Omental fat pad (tissue), 4 donors: ENCODE measurements around the gene ATXN10. TPM values are rescaled to one million over a fixed set of nuclear protein-coding genes. Genes with fewer than 3 reads are reported as not detected.
A peak's percentile ranks its signal among the peaks of the same experiment; 100 is the strongest.

Experiments
- ATAC-seq: fragments of 150-250 bp; one replicate; pipeline ENCODE4 v1.9.1; 2016; ENCODE audit warnings: mild to moderate bottlenecking, moderate library complexity; ENCODE audit not compliant: low FRiP score
- DNase-seq: peaks from one replicate; pipeline ENCODE4 v3.0.0-alpha.2; 2019; ENCODE audit warnings: low spot score
- CTCF ChIP-seq, 3 donors: fragments of 450-650 bp; IDR thresholded peaks; one replicate each; pipeline ENCODE4 v1.5.1; 2016 to 2017; ENCODE audit warnings: antibody characterized with exemption in 3 of 3, mild to moderate bottlenecking in 3 of 3, moderate library complexity in 2 of 3
- total RNA-seq, 4 donors: library from RNA; depleted of rRNA; stranded (reverse); fragments of >200 nt; gene quantifications; one replicate each; pipeline ENCODE4 v1.1.0, GENCODE V29; 2016

The ATXN10 gene
- total RNA-seq, 4 donors from 2014 or later, result 80.9 to 127 (median 103) TPM

DNA sequence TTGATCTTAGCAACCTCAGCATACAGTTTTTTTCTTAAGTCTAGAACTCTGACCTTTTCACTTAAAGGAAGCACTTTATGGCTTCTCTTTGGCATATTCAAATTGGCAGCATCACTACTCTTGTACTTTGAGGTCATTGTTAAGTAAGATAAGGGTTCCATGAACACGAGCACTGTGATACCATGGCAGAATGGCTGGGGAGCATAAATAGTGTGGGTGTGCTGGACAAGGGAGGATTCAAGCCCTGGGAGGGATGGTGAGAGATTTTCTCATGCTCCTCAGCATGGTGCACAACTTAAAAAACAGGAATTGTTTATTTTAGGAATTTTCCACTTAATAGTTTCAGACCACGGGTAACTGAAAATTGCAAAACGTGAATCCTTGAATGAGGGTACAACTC, 111.4 kb downstream of the ATXN10 start:
- no peak for ATAC-seq
- DNase-seq, result no peak
- TF ChIP-seq CTCF (IDR thresholded peaks at IDR 0.05), result no peak

GRCh38 chr22:45783690-45784089, 112.1 kb downstream of the ATXN10 start:
- no peak for TF ChIP-seq CTCF (IDR thresholded peaks at IDR 0.05)
- DNase-seq (no peak), ATAC-seq (no peak)

GRCh38 chr22:45784357-45785277, 113.0 kb downstream of the ATXN10 start:
- no peak for ATAC-seq

GRCh38 chr22:45785458-45785857, 113.8 kb downstream of the ATXN10 start:
- no peak for DNase-seq
- TF ChIP-seq CTCF (IDR thresholded peaks at IDR 0.05), result no peak
- peak; percentile 82 for ATAC-seq

More at GRCh38 chr22:45784357-45785277, 113.0 kb downstream of the ATXN10 start:
- no peak for DNase-seq
- no peak for TF ChIP-seq CTCF (IDR thresholded peaks at IDR 0.05)

GRCh38 chr22:45786726-45787125, 115.1 kb downstream of the ATXN10 start:
- ATAC-seq (no peak), DNase-seq (no peak)
- TF ChIP-seq CTCF (IDR thresholded peaks at IDR 0.05), result no peak

DNA sequence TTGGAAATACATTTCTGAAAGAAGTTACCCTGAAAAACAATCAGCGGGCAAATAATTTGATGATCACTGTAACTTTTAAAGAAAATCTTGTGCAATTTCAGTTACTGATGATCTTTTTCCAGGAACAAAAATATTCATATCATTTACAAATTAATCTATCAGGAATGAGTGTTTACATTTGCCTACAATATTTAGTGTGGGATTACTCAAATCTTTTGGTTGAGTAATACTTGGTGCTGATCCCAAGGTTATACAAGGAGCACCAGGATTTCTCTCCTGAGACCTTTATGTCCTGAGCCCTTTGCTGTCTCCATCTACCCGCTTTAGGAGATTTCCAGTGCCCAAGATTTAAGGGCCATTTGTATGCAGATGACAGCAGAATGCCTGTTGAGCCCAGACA, 116.1 kb downstream of the ATXN10 start:
- no peak for TF ChIP-seq CTCF (IDR thresholded peaks at IDR 0.05)
- no peak for DNase-seq
- ATAC-seq, result peak; percentile 71

GRCh38 chr22:45788522-45788921, 116.9 kb downstream of the ATXN10 start:
- TF ChIP-seq CTCF (IDR thresholded peaks at IDR 0.05), result no peak
- ATAC-seq (no peak), DNase-seq (no peak)
